Trophoblast cell (in vitro differentiated cells and primary cell): Measurements from ENCODE around the gene GNPTAB.
"Not testable (repeated sequence)": the region's sequence is repeated elsewhere in the genome, so short reads cannot be mapped to it uniquely, and the experiment has no call there.

Source experiments
- DNase-seq, 2 donors: peaks; one replicate each; pipeline ENCODE4 v3.0.0-alpha.2; 2016
- H2AFZ ChIP-seq: 2 replicates; pipeline ENCODE4 v1.6.1; 2013; ENCODE audit warnings: low read length, moderate library complexity, mild to moderate bottlenecking; ENCODE audit not compliant: insufficient read depth, poor library complexity
- H2AK5ac ChIP-seq: 2 replicates; pipeline ENCODE4 v1.6.1; 2013; ENCODE audit warnings: mild to moderate bottlenecking, low read length
- H2BK120ac ChIP-seq: 2 replicates; pipeline ENCODE4 v1.6.1; 2013; ENCODE audit warnings: low read length, mild to moderate bottlenecking, moderate library complexity; ENCODE audit not compliant: insufficient read depth, poor library complexity
- H2BK12ac ChIP-seq: 2 replicates; pipeline ENCODE4 v1.6.1; 2013; ENCODE audit warnings: mild to moderate bottlenecking, low read length, moderate library complexity
- H2BK5ac ChIP-seq: 2 replicates; pipeline ENCODE4 v1.6.1; 2013; ENCODE audit warnings: low read length, low read depth, moderate library complexity, mild to moderate bottlenecking; ENCODE audit not compliant: poor library complexity
- H3K14ac ChIP-seq: 2 replicates; pipeline ENCODE4 v1.6.1; 2013; ENCODE audit warnings: mild to moderate bottlenecking, low read length
- H3K18ac ChIP-seq: 2 replicates; pipeline ENCODE4 v1.6.1; 2013; ENCODE audit warnings: mild to moderate bottlenecking, low read length
- H3K23ac ChIP-seq: 2 replicates; pipeline ENCODE4 v1.6.1; 2013; ENCODE audit warnings: low read length
- H3K27ac ChIP-seq: 2 replicates; pipeline ENCODE4 v1.5.1; 2013; ENCODE audit warnings: low read depth, mild to moderate bottlenecking, inconsistent platforms, low read length, moderate library complexity
- H3K27me3 ChIP-seq: 2 replicates; pipeline ENCODE4 v1.6.1; 2013; ENCODE audit warnings: inconsistent platforms, mild to moderate bottlenecking, low read length, moderate library complexity; ENCODE audit not compliant: insufficient read depth
- H3K36me3 ChIP-seq, 2 experiments: 1 replicate in 1 of 2; 2 replicates in 1 of 2; pipeline ENCODE4 v1.6.1; 2013; ENCODE audit warnings: low read length in 2 of 2, mild to moderate bottlenecking in 2 of 2, moderate library complexity in 1 of 2; ENCODE audit not compliant: insufficient read depth in 2 of 2, control insufficient read depth in 1 of 2
- H3K4ac ChIP-seq: 2 replicates; pipeline ENCODE4 v1.6.1; 2013; ENCODE audit warnings: low read depth, mild to moderate bottlenecking, low read length, moderate library complexity
- H3K4me1 ChIP-seq, 2 experiments: 1 replicate in 1 of 2; 2 replicates in 1 of 2; pipeline ENCODE4 v1.6.1; 2013; ENCODE audit warnings: low read length in 2 of 2, mild to moderate bottlenecking in 2 of 2, moderate library complexity in 1 of 2; ENCODE audit not compliant: insufficient read depth in 2 of 2, control insufficient read depth in 1 of 2
- H3K4me2 ChIP-seq: 2 replicates; pipeline ENCODE4 v1.6.1; 2013; ENCODE audit warnings: inconsistent platforms, mild to moderate bottlenecking, low read length, moderate library complexity
- H3K4me3 ChIP-seq: 2 replicates; pipeline ENCODE4 v1.5.1; 2013; ENCODE audit warnings: mild to moderate bottlenecking, low read depth, low read length, inconsistent platforms
- H3K79me1 ChIP-seq: one replicate; pipeline ENCODE4 v1.6.1; 2013; ENCODE audit warnings: low read length
- H3K79me2 ChIP-seq: 2 replicates; pipeline ENCODE4 v1.6.1; 2013; ENCODE audit warnings: low read length, mild to moderate bottlenecking; ENCODE audit not compliant: control insufficient read depth, insufficient read depth, poor library complexity
- H3K9ac ChIP-seq: 2 replicates; pipeline ENCODE4 v1.6.1; 2013; ENCODE audit warnings: mild to moderate bottlenecking, low read length
- H3K9me3 ChIP-seq: 2 replicates; pipeline ENCODE4 v1.6.1; 2013; ENCODE audit warnings: low read depth, mild to moderate bottlenecking, control low read depth, inconsistent platforms, low read length; ENCODE audit not compliant: insufficient read depth
- H4K12ac ChIP-seq: 2 replicates; pipeline ENCODE4 v1.6.1; 2013; ENCODE audit warnings: low read depth, mild to moderate bottlenecking, low read length, moderate library complexity
- H4K8ac ChIP-seq: 2 replicates; pipeline ENCODE4 v1.6.1; 2013; ENCODE audit warnings: low read depth, mild to moderate bottlenecking, low read length, moderate library complexity
- H4K91ac ChIP-seq: one replicate; pipeline ENCODE4 v1.6.1; 2013; ENCODE audit warnings: low read depth, mild to moderate bottlenecking, low read length, moderate library complexity
- WGBS: extraction: QIAGEN DNeasy Blood & Tissue Kit; methylation state at CpG from one replicate; pipeline ENCODE4 v1.1.7; 2013; ENCODE audit warnings: missing lambda C conversion rate; ENCODE audit not compliant: insufficient read length, insufficient coverage; ENCODE audit errors: extremely low coverage; 5-methylcytosine and 5-hydroxymethylcytosine counted together

The GNPTAB gene

GRCh38 chr12:101867619-101868018 is 36.9 kb upstream of the GNPTAB start:
- not testable (repeated sequence) for H4K91ac ChIP-seq, H3K23ac ChIP-seq, H3K4me1 ChIP-seq, H2BK120ac ChIP-seq, DNase-seq, H3K4me2 ChIP-seq, H3K9me3 ChIP-seq, H4K8ac ChIP-seq, H3K27ac ChIP-seq, H3K4ac ChIP-seq, H3K14ac ChIP-seq, H3K27me3 ChIP-seq, H3K4me3 ChIP-seq, H2BK5ac ChIP-seq, H2AFZ ChIP-seq, H3K9ac ChIP-seq, H2AK5ac ChIP-seq, H3K36me3 ChIP-seq, H3K79me1 ChIP-seq, H3K18ac ChIP-seq, H2BK12ac ChIP-seq, H4K12ac ChIP-seq, H3K79me2 ChIP-seq
- WGBS, result no CpG with 5 or more reads among the region's 3 CpGs

GRCh38 chr12:101866615-101867373 is 36.0 kb upstream of the GNPTAB start:
- peaks cover 2% of the 10 kb centered on the region for H3K9me3 ChIP-seq
- H3K14ac ChIP-seq, result no peak overlapping the region
- no peak overlapping the region for H3K4me3 ChIP-seq
- H3K23ac ChIP-seq, result no peak overlapping the region
- no peak overlapping the region for H4K8ac ChIP-seq
- H2AK5ac ChIP-seq, result no peak overlapping the region
- H2AFZ ChIP-seq, result no peak overlapping the region
- peaks cover 0 to 5% of the 10 kb centered on the region in 2 experiments for H3K4me1 ChIP-seq
- no peak overlapping the region for H4K12ac ChIP-seq
- no peaks in the 10 kb centered on the region for H3K79me1 ChIP-seq
- H4K91ac ChIP-seq, result no peak overlapping the region
- DNase-seq, result no peak
- no peaks in the 10 kb centered on the region for H3K36me3 ChIP-seq
- no peak overlapping the region for H3K27ac ChIP-seq
- no peak overlapping the region for H3K9ac ChIP-seq
- H2BK5ac ChIP-seq, result no peak overlapping the region
- H3K18ac ChIP-seq, result no peak overlapping the region
- H3K27me3 ChIP-seq, result no peaks in the 10 kb centered on the region
- no CpG with 5 or more reads among the region's 13 CpGs for WGBS
- no peak overlapping the region for H2BK12ac ChIP-seq
- H3K4ac ChIP-seq, result no peak overlapping the region
- H3K4me2 ChIP-seq, result no peak overlapping the region
- H3K79me2 ChIP-seq, result no peaks in the 10 kb centered on the region
- H2BK120ac ChIP-seq, result no peak overlapping the region

GRCh38 chr12:101863981-101864380 is 33.2 kb upstream of the GNPTAB start:
- H3K18ac ChIP-seq, result no peak overlapping the region
- peaks cover 2% of the 10 kb centered on the region for H3K9me3 ChIP-seq
- H3K27ac ChIP-seq, result no peak overlapping the region
- no peaks in the 10 kb centered on the region for H3K36me3 ChIP-seq
- no peak for DNase-seq
- no peak overlapping the region for H3K4me2 ChIP-seq
- no peak overlapping the region for H3K14ac ChIP-seq
- no peak overlapping the region for H3K4ac ChIP-seq
- H3K9ac ChIP-seq, result no peak overlapping the region
- no peak overlapping the region for H2BK120ac ChIP-seq
- H3K4me3 ChIP-seq, result no peak overlapping the region
- H2BK5ac ChIP-seq, result no peak overlapping the region
- H2AK5ac ChIP-seq, result no peak overlapping the region
- H3K23ac ChIP-seq, result no peak overlapping the region
- H4K91ac ChIP-seq, result no peak overlapping the region
- H2AFZ ChIP-seq, result no peak overlapping the region
- no peaks in the 10 kb centered on the region for H3K79me1 ChIP-seq
- no peak overlapping the region for H4K12ac ChIP-seq
- no peak overlapping the region for H4K8ac ChIP-seq
- H3K79me2 ChIP-seq, result no peaks in the 10 kb centered on the region
- peaks cover 0 to 5% of the 10 kb centered on the region in 2 experiments for H3K4me1 ChIP-seq
- no peak overlapping the region for H2BK12ac ChIP-seq
- H3K27me3 ChIP-seq, result no peaks in the 10 kb centered on the region

GRCh38 chr12:101862245-101862644 is 31.5 kb upstream of the GNPTAB start:
- no peak overlapping the region for H3K9ac ChIP-seq
- no peak overlapping the region for H3K4me2 ChIP-seq
- H3K4ac ChIP-seq, result no peak overlapping the region
- no peak overlapping the region for H3K27ac ChIP-seq
- H2AK5ac ChIP-seq, result no peak overlapping the region
- H3K18ac ChIP-seq, result no peak overlapping the region
- H4K8ac ChIP-seq, result no peak overlapping the region
- H3K4me3 ChIP-seq, result no peak overlapping the region
- no peak overlapping the region for H4K91ac ChIP-seq
- DNase-seq, result peak; percentile 37 to 83
- H2BK120ac ChIP-seq, result no peak overlapping the region
- H3K23ac ChIP-seq, result no peak overlapping the region
- no peak overlapping the region for H4K12ac ChIP-seq
- H3K27me3 ChIP-seq, result no peaks in the 10 kb centered on the region
- no peak overlapping the region for H2AFZ ChIP-seq
- no peak overlapping the region for H3K14ac ChIP-seq
- H2BK5ac ChIP-seq, result peak overlapping the region; percentile 46
- H3K79me1 ChIP-seq, result no peaks in the 10 kb centered on the region
- H2BK12ac ChIP-seq, result no peak overlapping the region
- no CpG with 5 or more reads among the region's 2 CpGs for WGBS
- H3K36me3 ChIP-seq, result no peaks in the 10 kb centered on the region
- peaks cover 2% of the 10 kb centered on the region for H3K9me3 ChIP-seq
- peaks cover 0 to 5% of the 10 kb centered on the region in 2 experiments for H3K4me1 ChIP-seq
- H3K79me2 ChIP-seq, result no peaks in the 10 kb centered on the region
